GM21717 (cell line): Measurements from ENCODE around the gene HRH2.

Experiments
- ATAC-seq: cut with Tn5 transposase; IDR thresholded peaks from one replicate; pipeline ENCODE4 v1.9.1; 2021; ENCODE audit warnings: mild to moderate bottlenecking, moderate library complexity; ENCODE audit not compliant: unreplicated experiment

Gene HRH2

GRCh38 chr5:175690586-175690985, 32.7 kb downstream of the HRH2 start:
- ATAC-seq = no peak

GRCh38 chr5:175691761-175692160, 33.9 kb downstream of the HRH2 start:
- no peak for ATAC-seq

- no peak for ATAC-seq
Measured at GRCh38 chr5:175692235-175692995, 34.5 kb downstream of the HRH2 start.

GRCh38 chr5:175692996-175693710, 35.3 kb downstream of the HRH2 start:
- no peak for ATAC-seq

GRCh38 chr5:175693741-175694140, 35.9 kb downstream of the HRH2 start:
- no peak for ATAC-seq

- ATAC-seq = no peak
Measured at GRCh38 chr5:175694371-175695160, 36.7 kb downstream of the HRH2 start.

GRCh38 chr5:175695161-175696126, 37.6 kb downstream of the HRH2 start:
- ATAC-seq = no peak

GRCh38 chr5:175696139-175696854, 38.4 kb downstream of the HRH2 start:
- no peak for ATAC-seq

- ATAC-seq = no peak
Measured at GRCh38 chr5:175696855-175697198, 39.0 kb downstream of the HRH2 start.

GRCh38 chr5:175697846-175698245, 40.0 kb downstream of the HRH2 start:
- no peak for ATAC-seq

GRCh38 chr5:175698401-175699115, 40.7 kb downstream of the HRH2 start:
- ATAC-seq = no peak

- ATAC-seq = no peak
Measured at GRCh38 chr5:175700991-175701390, 43.1 kb downstream of the HRH2 start.

- ATAC-seq = no peak
Measured at GRCh38 chr5:175701797-175702196, 43.9 kb downstream of the HRH2 start.

- ATAC-seq = no peak
Measured at GRCh38 chr5:175706499-175706898, 48.6 kb downstream of the HRH2 start.

GRCh38 chr5:175707751-175708375, 50.0 kb downstream of the HRH2 start:
- no peak for ATAC-seq

GRCh38 chr5:175709276-175709781, 51.5 kb downstream of the HRH2 start:
- ATAC-seq = no peak

- ATAC-seq = no peak
Measured at GRCh38 chr5:175710326-175710725, 52.5 kb downstream of the HRH2 start.

GRCh38 chr5:175711031-175711430, 53.2 kb downstream of the HRH2 start:
- ATAC-seq = no peak
